ENCODE data around the gene FASLG.
"Not testable (repeated sequence)": the region's sequence is repeated elsewhere in the genome, so short reads cannot be mapped to it uniquely, and the experiment has no call there.

The FASLG gene

GRCh38 chr1:172658871-172659453 is at the start of gene FASLG:
FASLG (plus strand) TSS chr1:172659103; CDS start chr1:172659202, 99 bp downstream.
- DNase-seq (ENCODE audit: low read depth): no peak

GRCh38 chr1:172609528-172609927 is 49.4 kb upstream of the FASLG start:
- DNase-seq (ENCODE audit: low read depth): no peak

GRCh38 chr1:172612478-172612877 is 46.4 kb upstream of the FASLG start:
- DNase-seq (ENCODE audit: low read depth): no peak

- no peak for DNase-seq (ENCODE audit: low read depth)
These were observed 45.6 kb upstream of the FASLG start for GRCh38 chr1:172613294-172613693.

- no peak for DNase-seq (ENCODE audit: low read depth)
These were observed 42.7 kb upstream of the FASLG start for GRCh38 chr1:172616195-172616594.

GRCh38 chr1:172616636-172617035 is 42.3 kb upstream of the FASLG start:
- no peak for DNase-seq (ENCODE audit: low read depth)

GRCh38 chr1:172620603-172621002 is 38.3 kb upstream of the FASLG start:
- DNase-seq (ENCODE audit: low read depth): not testable (repeated sequence)

- DNase-seq (ENCODE audit: low read depth): no peak
These were observed 36.4 kb upstream of the FASLG start for GRCh38 chr1:172622541-172622940.

- no peak for DNase-seq (ENCODE audit: low read depth)
These were observed 35.2 kb upstream of the FASLG start for GRCh38 chr1:172623748-172624147.

GRCh38 chr1:172626845-172627244 is 32.1 kb upstream of the FASLG start:
- DNase-seq (ENCODE audit: low read depth): no peak

- no peak for DNase-seq (ENCODE audit: low read depth)
These were observed 31.2 kb upstream of the FASLG start for GRCh38 chr1:172627702-172628101.

GRCh38 chr1:172628401-172628800 is 30.5 kb upstream of the FASLG start:
- DNase-seq (ENCODE audit: low read depth): no peak

- DNase-seq (ENCODE audit: low read depth): no peak
These were observed 29.7 kb upstream of the FASLG start for GRCh38 chr1:172629170-172629569.

GRCh38 chr1:172629638-172630037 is 29.3 kb upstream of the FASLG start:
- no peak for DNase-seq (ENCODE audit: low read depth)

- no peak for DNase-seq (ENCODE audit: low read depth)
These were observed 28.7 kb upstream of the FASLG start for GRCh38 chr1:172630056-172630818.

GRCh38 chr1:172630868-172631267 is 28.0 kb upstream of the FASLG start:
- no peak for DNase-seq (ENCODE audit: low read depth)

- DNase-seq (ENCODE audit: low read depth): peak; percentile 94
These were observed 21.4 kb upstream of the FASLG start for GRCh38 chr1:172637522-172637921.

- no peak for DNase-seq (ENCODE audit: low read depth)
These were observed 20.7 kb upstream of the FASLG start for GRCh38 chr1:172638249-172638648.

- DNase-seq (ENCODE audit: low read depth): peak; percentile 99
These were observed 19.7 kb upstream of the FASLG start for GRCh38 chr1:172638885-172639831.

- no peak for DNase-seq (ENCODE audit: low read depth)
These were observed 18.8 kb upstream of the FASLG start for GRCh38 chr1:172640111-172640510.

- DNase-seq (ENCODE audit: low read depth): no peak
These were observed 17.4 kb upstream of the FASLG start for GRCh38 chr1:172641492-172641891.

- no peak for DNase-seq (ENCODE audit: low read depth)
These were observed 15.9 kb upstream of the FASLG start for GRCh38 chr1:172642970-172643369.

GRCh38 chr1:172646653-172647052 is 12.2 kb upstream of the FASLG start:
- no peak for DNase-seq (ENCODE audit: low read depth)

Data from non-pigmented ciliary epithelial cell (primary cell).